SK-N-SH treated with all-trans-retinoic acid at 6 μM for 48 hours (cell line): ENCODE measurements around the gene IFIT1B.

Experiments
- ATAC-seq: fragments of 200-7000 bp; cut with Tn5 transposase; 3 replicates; pipeline ENCODE4 v1.9.1; 2020; ENCODE audit warnings: mild to moderate bottlenecking, moderate library complexity
- ARNTL ChIP-seq: fragments of 450-650 bp; formaldehyde crosslinking; IDR thresholded peaks from 2 replicates; pipeline ENCODE4 v1.5.0; 2020; ENCODE audit warnings: low read depth, mild to moderate bottlenecking, moderate library complexity, borderline replicate concordance
- BACH2 ChIP-seq: fragments of 250-450 bp; sonication (Bioruptor Pico); IDR thresholded peaks from 2 replicates; pipeline ENCODE4 v1.9.0; 2021; ENCODE audit warnings: mild to moderate bottlenecking, borderline replicate concordance
- CSDC2 ChIP-seq: fragments of 250-450 bp; sonication (Bioruptor Pico); IDR thresholded peaks from 2 replicates; pipeline ENCODE4 v1.5.0; 2020; ENCODE audit warnings: mild to moderate bottlenecking, moderate library complexity
- ESRRG ChIP-seq: fragments of 250-450 bp; sonication (Bioruptor Pico); IDR thresholded peaks from 2 replicates; pipeline ENCODE4 v1.6.1; 2021; ENCODE audit warnings: mild to moderate bottlenecking
- ISL1 ChIP-seq: fragments of 250-450 bp; sonication (Bioruptor Pico); IDR thresholded peaks from 2 replicates; pipeline ENCODE4 v2.1.2; 2022; ENCODE audit warnings: mild to moderate bottlenecking, moderate library complexity
- OSR1 ChIP-seq: fragments of 250-450 bp; sonication (Bioruptor Pico); IDR thresholded peaks from 2 replicates; pipeline ENCODE4 v1.8.0; 2022; ENCODE audit warnings: moderate library complexity, mild to moderate bottlenecking, inconsistent platforms
- PPARA ChIP-seq: fragments of 250-450 bp; sonication (Bioruptor Pico); IDR thresholded peaks from 2 replicates; pipeline ENCODE4 v1.5.0; 2020; ENCODE audit warnings: mild to moderate bottlenecking, borderline replicate concordance
- RARB ChIP-seq: fragments of 250-450 bp; sonication (Bioruptor Pico); IDR thresholded peaks from 2 replicates; pipeline ENCODE4 v1.8.0; 2021; ENCODE audit warnings: mild to moderate bottlenecking, moderate library complexity
- TOX ChIP-seq: fragments of 250-450 bp; sonication (Bioruptor Pico); IDR thresholded peaks from 2 replicates; pipeline ENCODE4 v1.8.0; 2021; ENCODE audit warnings: mild to moderate bottlenecking, moderate library complexity, borderline replicate concordance
- ZC3H10 ChIP-seq: fragments of 250-450 bp; sonication (Bioruptor Pico); IDR thresholded peaks from 2 replicates; pipeline ENCODE4 v1.5.1; 2021; ENCODE audit warnings: mild to moderate bottlenecking, moderate library complexity
- ZFP3 ChIP-seq: fragments of 250-450 bp; sonication (Bioruptor Pico); IDR thresholded peaks from 2 replicates; pipeline ENCODE4 v1.5.0; 2020; ENCODE audit warnings: mild to moderate bottlenecking, moderate library complexity
- ZFP30 ChIP-seq: fragments of 450-650 bp; formaldehyde crosslinking; IDR thresholded peaks from 2 replicates; pipeline ENCODE4 v1.5.0; 2022; ENCODE audit warnings: mild to moderate bottlenecking, moderate library complexity
- ZNF565 ChIP-seq: fragments of 450-650 bp; formaldehyde crosslinking; conservative IDR thresholded peaks from 2 replicates; pipeline ENCODE4 v1.5.0; 2020; ENCODE audit warnings: low read depth, mild to moderate bottlenecking, moderate library complexity
- ZNF70 ChIP-seq: fragments of 450-650 bp; formaldehyde crosslinking; IDR thresholded peaks from 2 replicates; pipeline ENCODE4 v1.5.0; 2020; ENCODE audit warnings: mild to moderate bottlenecking, moderate library complexity
- ZNF8 ChIP-seq: fragments of 450-650 bp; formaldehyde crosslinking; IDR thresholded peaks from 2 replicates; pipeline ENCODE4 v1.5.0; 2020; ENCODE audit warnings: mild to moderate bottlenecking, moderate library complexity
- TF ChIP-seq, protein P1 (sequence below): fragments of 250-450 bp; sonication (Bioruptor Pico); IDR thresholded peaks from 2 replicates; pipeline ENCODE4 v1.5.1; 2020; ENCODE audit warnings: low read depth, mild to moderate bottlenecking, moderate library complexity
- TF ChIP-seq, protein P2 (sequence below): fragments of 250-450 bp; sonication (Bioruptor Pico); IDR thresholded peaks from 2 replicates; pipeline ENCODE4 v1.5.1; 2021; ENCODE audit warnings: mild to moderate bottlenecking, moderate library complexity
- TF ChIP-seq, protein P3 (sequence below): fragments of 250-450 bp; sonication (Bioruptor Pico); IDR thresholded peaks from 2 replicates; pipeline ENCODE4 v1.8.0; 2020; ENCODE audit warnings: mild to moderate bottlenecking, moderate library complexity, borderline replicate concordance
- TF ChIP-seq, protein P4 (sequence below): fragments of 250-450 bp; sonication (Bioruptor Pico); IDR thresholded peaks from 2 replicates; pipeline ENCODE4 v1.5.0; 2020; ENCODE audit warnings: mild to moderate bottlenecking, moderate library complexity
- TF ChIP-seq, protein P5 (sequence below): fragments of 250-450 bp; sonication (Bioruptor Pico); IDR thresholded peaks from 2 replicates; pipeline ENCODE4 v1.8.0; 2021; ENCODE audit warnings: low read depth, mild to moderate bottlenecking, moderate library complexity, borderline replicate concordance

Gene IFIT1B

DNA sequence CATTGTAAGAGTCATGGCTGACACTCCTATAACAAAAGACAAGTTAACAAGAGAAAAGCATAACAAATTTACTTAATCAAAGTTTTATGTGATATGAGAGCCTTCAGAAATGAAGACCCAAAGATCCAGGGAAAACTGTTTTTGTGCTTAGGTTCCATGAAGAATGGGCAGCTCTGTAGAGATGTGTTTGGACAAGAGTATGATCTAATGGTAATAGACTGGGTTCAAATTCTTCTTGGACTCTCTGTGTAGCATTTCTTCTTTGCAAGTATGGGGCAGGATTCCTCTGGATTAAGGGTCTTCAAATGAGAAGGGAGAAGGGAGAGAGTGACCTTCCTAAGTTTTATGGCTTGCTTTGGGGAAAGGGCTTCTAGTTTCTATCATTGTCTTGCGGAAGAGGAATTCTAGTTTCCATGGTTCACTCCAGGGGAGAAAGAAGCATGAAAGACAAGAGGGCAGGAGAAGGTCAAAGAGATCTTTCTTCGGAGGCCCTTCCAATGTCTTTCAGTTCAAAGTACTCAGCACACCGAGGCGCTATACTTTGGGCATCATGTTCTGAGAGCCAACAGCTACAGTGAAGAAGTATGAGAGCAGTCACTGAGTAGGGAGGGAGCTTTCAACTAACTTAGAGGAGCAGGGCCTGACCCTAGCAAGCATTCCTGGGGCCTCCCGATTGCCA is 34.6 kb upstream of the IFIT1B start:
- no peak for ATAC-seq
- TF ChIP-seq BACH2 (no peak), ARNTL (CRISPR knock-in tag) (no peak), TOX (CRISPR knock-in tag) (no peak), ZFP30 (no peak), CSDC2 (CRISPR knock-in tag) (no peak), OSR1 (CRISPR knock-in tag) (no peak), ZNF8 (CRISPR knock-in tag) (no peak), ZFP3 (CRISPR knock-in tag) (no peak), ESRRG (CRISPR knock-in tag) (no peak)
- TF ChIP-seq, protein P1, sequence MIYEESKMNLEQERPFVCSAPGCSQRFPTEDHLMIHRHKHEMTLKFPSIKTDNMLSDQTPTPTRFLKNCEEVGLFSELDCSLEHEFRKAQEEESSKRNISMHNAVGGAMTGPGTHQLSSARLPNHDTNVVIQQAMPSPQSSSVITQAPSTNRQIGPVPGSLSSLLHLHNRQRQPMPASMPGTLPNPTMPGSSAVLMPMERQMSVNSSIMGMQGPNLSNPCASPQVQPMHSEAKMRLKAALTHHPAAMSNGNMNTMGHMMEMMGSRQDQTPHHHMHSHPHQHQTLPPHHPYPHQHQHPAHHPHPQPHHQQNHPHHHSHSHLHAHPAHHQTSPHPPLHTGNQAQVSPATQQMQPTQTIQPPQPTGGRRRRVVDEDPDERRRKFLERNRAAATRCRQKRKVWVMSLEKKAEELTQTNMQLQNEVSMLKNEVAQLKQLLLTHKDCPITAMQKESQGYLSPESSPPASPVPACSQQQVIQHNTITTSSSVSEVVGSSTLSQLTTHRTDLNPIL (CRISPR knock-in tag) = no peak
- TF ChIP-seq, protein P2, sequence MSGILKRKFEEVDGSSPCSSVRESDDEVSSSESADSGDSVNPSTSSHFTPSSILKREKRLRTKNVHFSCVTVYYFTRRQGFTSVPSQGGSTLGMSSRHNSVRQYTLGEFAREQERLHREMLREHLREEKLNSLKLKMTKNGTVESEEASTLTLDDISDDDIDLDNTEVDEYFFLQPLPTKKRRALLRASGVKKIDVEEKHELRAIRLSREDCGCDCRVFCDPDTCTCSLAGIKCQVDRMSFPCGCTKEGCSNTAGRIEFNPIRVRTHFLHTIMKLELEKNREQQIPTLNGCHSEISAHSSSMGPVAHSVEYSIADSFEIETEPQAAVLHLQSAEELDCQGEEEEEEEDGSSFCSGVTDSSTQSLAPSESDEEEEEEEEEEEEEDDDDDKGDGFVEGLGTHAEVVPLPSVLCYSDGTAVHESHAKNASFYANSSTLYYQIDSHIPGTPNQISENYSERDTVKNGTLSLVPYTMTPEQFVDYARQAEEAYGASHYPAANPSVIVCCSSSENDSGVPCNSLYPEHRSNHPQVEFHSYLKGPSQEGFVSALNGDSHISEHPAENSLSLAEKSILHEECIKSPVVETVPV (CRISPR knock-in tag) = no peak
- TF ChIP-seq, protein P3, sequence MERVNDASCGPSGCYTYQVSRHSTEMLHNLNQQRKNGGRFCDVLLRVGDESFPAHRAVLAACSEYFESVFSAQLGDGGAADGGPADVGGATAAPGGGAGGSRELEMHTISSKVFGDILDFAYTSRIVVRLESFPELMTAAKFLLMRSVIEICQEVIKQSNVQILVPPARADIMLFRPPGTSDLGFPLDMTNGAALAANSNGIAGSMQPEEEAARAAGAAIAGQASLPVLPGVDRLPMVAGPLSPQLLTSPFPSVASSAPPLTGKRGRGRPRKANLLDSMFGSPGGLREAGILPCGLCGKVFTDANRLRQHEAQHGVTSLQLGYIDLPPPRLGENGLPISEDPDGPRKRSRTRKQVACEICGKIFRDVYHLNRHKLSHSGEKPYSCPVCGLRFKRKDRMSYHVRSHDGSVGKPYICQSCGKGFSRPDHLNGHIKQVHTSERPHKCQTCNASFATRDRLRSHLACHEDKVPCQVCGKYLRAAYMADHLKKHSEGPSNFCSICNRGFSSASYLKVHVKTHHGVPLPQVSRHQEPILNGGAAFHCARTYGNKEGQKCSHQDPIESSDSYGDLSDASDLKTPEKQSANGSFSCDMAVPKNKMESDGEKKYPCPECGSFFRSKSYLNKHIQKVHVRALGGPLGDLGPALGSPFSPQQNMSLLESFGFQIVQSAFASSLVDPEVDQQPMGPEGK (CRISPR knock-in tag) = no peak

DNA sequence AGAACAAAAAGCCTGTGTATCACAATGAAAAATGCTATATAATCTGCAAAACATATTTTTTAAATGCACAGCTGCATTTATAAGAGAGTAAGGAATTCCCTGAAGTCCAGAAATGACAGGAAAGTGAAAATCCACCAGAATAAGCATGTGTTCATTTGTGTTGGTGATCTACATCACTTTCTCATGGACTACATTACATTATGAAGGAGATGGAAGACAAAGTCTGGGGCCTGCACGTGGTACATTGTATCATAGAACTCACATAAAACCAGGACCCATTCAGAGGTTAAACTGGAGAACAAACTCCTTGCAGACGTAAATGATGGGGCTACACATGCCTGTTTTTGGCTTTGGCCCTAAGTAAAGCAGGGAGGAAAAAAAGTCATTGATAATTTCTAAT is 33.7 kb upstream of the IFIT1B start:
- TF ChIP-seq TOX (CRISPR knock-in tag) (no peak), PPARA (CRISPR knock-in tag) (no peak), ESRRG (CRISPR knock-in tag) (no peak), ZNF8 (CRISPR knock-in tag) (no peak), ISL1 (CRISPR knock-in tag) (no peak), OSR1 (CRISPR knock-in tag) (no peak), ARNTL (CRISPR knock-in tag) (no peak), ZNF70 (CRISPR knock-in tag) (no peak), ZC3H10 (no peak), CSDC2 (CRISPR knock-in tag) (no peak), RARB (CRISPR knock-in tag) (no peak), ZNF565 (CRISPR knock-in tag) (no peak), BACH2 (no peak), ZFP3 (CRISPR knock-in tag) (no peak)
- TF ChIP-seq, protein P4, sequence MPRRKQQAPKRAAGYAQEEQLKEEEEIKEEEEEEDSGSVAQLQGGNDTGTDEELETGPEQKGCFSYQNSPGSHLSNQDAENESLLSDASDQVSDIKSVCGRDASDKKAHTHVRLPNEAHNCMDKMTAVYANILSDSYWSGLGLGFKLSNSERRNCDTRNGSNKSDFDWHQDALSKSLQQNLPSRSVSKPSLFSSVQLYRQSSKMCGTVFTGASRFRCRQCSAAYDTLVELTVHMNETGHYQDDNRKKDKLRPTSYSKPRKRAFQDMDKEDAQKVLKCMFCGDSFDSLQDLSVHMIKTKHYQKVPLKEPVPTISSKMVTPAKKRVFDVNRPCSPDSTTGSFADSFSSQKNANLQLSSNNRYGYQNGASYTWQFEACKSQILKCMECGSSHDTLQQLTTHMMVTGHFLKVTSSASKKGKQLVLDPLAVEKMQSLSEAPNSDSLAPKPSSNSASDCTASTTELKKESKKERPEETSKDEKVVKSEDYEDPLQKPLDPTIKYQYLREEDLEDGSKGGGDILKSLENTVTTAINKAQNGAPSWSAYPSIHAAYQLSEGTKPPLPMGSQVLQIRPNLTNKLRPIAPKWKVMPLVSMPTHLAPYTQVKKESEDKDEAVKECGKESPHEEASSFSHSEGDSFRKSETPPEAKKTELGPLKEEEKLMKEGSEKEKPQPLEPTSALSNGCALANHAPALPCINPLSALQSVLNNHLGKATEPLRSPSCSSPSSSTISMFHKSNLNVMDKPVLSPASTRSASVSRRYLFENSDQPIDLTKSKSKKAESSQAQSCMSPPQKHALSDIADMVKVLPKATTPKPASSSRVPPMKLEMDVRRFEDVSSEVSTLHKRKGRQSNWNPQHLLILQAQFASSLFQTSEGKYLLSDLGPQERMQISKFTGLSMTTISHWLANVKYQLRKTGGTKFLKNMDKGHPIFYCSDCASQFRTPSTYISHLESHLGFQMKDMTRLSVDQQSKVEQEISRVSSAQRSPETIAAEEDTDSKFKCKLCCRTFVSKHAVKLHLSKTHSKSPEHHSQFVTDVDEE (CRISPR knock-in tag) = no peak
- TF ChIP-seq, protein P2 (CRISPR knock-in tag) = no peak
- TF ChIP-seq, protein P1 (CRISPR knock-in tag) = no peak
- TF ChIP-seq, protein P3 (CRISPR knock-in tag) = no peak
- TF ChIP-seq, protein P5, sequence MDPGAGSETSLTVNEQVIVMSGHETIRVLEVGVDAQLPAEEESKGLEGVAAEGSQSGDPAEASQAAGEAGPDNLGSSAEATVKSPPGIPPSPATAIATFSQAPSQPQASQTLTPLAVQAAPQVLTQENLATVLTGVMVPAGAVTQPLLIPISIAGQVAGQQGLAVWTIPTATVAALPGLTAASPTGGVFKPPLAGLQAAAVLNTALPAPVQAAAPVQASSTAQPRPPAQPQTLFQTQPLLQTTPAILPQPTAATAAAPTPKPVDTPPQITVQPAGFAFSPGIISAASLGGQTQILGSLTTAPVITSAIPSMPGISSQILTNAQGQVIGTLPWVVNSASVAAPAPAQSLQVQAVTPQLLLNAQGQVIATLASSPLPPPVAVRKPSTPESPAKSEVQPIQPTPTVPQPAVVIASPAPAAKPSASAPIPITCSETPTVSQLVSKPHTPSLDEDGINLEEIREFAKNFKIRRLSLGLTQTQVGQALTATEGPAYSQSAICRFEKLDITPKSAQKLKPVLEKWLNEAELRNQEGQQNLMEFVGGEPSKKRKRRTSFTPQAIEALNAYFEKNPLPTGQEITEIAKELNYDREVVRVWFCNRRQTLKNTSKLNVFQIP = no peak
- ATAC-seq = no peak
